PFSK-1 (cell line): ENCODE measurements around the gene SLC25A25.

ENCODE experiments used
- POLR2AphosphoS5 ChIP-seq: IDR thresholded peaks from 2 replicates; pipeline ENCODE4 v1.6.1; 2012; ENCODE audit warnings: low read depth, mild to moderate bottlenecking, control low read depth, low read length, moderate library complexity
- SIN3A ChIP-seq: IDR thresholded peaks from 2 replicates; pipeline ENCODE4 v1.6.1; 2012; ENCODE audit warnings: mild to moderate bottlenecking, low read length, moderate library complexity, borderline replicate concordance; ENCODE audit not compliant: insufficient read depth
- TAF1 ChIP-seq: IDR thresholded peaks from 2 replicates; pipeline ENCODE4 v1.6.1; 2012; ENCODE audit warnings: low read length, control low read depth, borderline replicate concordance; ENCODE audit not compliant: insufficient read depth
- TF ChIP-seq, protein P1 (sequence below), 2 experiments: IDR thresholded peaks; 2 replicates each; pipeline versions ENCODE4 v1.6.1 to v1.8.0; 2011 to 2012; ENCODE audit warnings: low read depth in 2 of 2, low read length in 2 of 2, control low read depth in 1 of 2, inconsistent platforms in 1 of 2, mild to moderate bottlenecking in 1 of 2, moderate library complexity in 1 of 2; ENCODE audit not compliant: insufficient read depth in 1 of 2

DNA sequence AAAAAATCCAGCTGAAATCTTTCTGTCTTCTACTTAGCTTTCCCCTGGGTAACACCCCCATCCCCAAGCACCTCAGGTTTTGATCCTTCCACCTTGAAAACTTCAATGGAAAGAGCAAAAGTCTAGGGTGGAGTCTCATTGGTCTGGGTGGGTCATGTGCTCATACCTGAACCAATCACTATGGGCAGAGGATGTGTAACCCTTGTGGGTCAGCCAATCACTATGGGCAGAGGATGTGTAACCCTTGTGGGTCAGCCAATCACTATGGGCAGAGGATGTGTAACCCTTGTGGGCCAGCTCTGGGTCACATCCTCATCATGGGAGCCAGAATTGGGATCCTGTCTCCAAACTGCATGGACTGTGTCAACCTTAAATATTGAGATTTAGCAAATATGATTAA is 19.4 kb upstream of the SLC25A25 start:
- TF ChIP-seq, protein P1, sequence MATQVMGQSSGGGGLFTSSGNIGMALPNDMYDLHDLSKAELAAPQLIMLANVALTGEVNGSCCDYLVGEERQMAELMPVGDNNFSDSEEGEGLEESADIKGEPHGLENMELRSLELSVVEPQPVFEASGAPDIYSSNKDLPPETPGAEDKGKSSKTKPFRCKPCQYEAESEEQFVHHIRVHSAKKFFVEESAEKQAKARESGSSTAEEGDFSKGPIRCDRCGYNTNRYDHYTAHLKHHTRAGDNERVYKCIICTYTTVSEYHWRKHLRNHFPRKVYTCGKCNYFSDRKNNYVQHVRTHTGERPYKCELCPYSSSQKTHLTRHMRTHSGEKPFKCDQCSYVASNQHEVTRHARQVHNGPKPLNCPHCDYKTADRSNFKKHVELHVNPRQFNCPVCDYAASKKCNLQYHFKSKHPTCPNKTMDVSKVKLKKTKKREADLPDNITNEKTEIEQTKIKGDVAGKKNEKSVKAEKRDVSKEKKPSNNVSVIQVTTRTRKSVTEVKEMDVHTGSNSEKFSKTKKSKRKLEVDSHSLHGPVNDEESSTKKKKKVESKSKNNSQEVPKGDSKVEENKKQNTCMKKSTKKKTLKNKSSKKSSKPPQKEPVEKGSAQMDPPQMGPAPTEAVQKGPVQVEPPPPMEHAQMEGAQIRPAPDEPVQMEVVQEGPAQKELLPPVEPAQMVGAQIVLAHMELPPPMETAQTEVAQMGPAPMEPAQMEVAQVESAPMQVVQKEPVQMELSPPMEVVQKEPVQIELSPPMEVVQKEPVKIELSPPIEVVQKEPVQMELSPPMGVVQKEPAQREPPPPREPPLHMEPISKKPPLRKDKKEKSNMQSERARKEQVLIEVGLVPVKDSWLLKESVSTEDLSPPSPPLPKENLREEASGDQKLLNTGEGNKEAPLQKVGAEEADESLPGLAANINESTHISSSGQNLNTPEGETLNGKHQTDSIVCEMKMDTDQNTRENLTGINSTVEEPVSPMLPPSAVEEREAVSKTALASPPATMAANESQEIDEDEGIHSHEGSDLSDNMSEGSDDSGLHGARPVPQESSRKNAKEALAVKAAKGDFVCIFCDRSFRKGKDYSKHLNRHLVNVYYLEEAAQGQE (IDR thresholded peaks at IDR 0.05; ENCODE audit: insufficient read depth in 1 of 2, low read depth in 2 of 2, low read length in 2 of 2), result no peak
- TF ChIP-seq TAF1 (no peak), POLR2AphosphoS5 (no peak), SIN3A (no peak)
